WERI-Rb-1 (cell line): Measurements from ENCODE around the gene PRSS21.
A peak's percentile ranks its signal among the peaks of the same experiment; 100 is the strongest.

Source experiments
- DNase-seq: peaks from one replicate; pipeline ENCODE4 v3.0.0-alpha.2; 2020
- H3K27ac ChIP-seq: fragments of 250-450 bp; sonication (Bioruptor Pico); 2 replicates; pipeline ENCODE4 v1.5.1; 2020; ENCODE audit warnings: mild to moderate bottlenecking, moderate library complexity
- H3K27me3 ChIP-seq: fragments of 250-450 bp; sonication (Bioruptor Pico); 2 replicates; pipeline ENCODE4 v1.5.1; 2021; ENCODE audit warnings: mild to moderate bottlenecking, low read depth, moderate library complexity; ENCODE audit not compliant: insufficient read depth, severe bottlenecking
- H3K36me3 ChIP-seq: fragments of 250-450 bp; sonication (Bioruptor Pico); 2 replicates; pipeline ENCODE4 v1.5.1; 2020; ENCODE audit warnings: mild to moderate bottlenecking, moderate library complexity
- H3K4me3 ChIP-seq: 2 replicates; pipeline ENCODE4 v1.5.1; 2011; ENCODE audit warnings: low read depth, mild to moderate bottlenecking, control low read depth, low read length
- H3K9me3 ChIP-seq: fragments of 250-450 bp; sonication (Bioruptor Pico); 2 replicates; pipeline ENCODE4 v1.5.1; 2021; ENCODE audit warnings: mild to moderate bottlenecking, moderate library complexity; ENCODE audit not compliant: severe bottlenecking
- TF ChIP-seq, protein P1 (sequence below): IDR thresholded peaks from 2 replicates; pipeline ENCODE4 v1.5.1; 2011; ENCODE audit warnings: low read depth, mild to moderate bottlenecking, control low read depth, inconsistent platforms, low read length

PRSS21 gene

DNA sequence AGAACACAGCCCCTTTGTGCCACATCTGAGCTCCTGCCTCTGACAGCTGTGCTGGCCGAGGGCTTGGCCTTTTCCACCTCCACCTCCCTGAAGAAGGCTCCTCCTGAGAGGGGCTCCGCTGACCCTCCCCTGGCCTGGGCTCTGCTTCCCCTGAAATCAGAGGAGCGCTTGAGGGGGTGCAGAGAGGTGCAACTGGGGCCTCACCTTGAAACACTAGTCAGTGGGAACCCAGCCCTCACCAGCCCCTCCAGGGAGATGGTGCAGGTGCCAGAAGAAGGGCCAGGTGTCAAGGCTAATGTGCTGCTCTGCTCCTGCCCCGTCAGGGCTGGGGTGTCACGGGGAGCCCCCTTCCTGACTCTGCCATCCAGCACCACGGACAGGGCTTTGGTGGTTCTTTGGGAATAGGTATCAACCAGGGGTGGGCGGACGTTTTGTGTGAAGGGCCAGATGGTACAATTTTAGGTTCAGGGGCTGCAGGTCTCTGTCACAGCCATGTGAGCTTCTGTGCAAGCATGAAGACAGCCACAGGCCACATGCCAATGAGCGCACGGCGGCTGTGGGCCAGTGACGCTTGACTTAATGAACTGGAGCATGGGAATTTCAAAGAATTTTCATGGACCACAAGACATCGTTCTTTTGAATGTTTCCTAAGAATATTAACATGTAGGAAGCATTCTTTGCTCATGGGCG is 10.9 kb downstream of the PRSS21 start:
- Histone ChIP-seq H3K27ac (no peak overlapping the region), H3K27me3 (no peaks in the 10 kb centered on the region), H3K36me3 (no peaks in the 10 kb centered on the region), H3K4me3 (no peak overlapping the region), H3K9me3 (no peaks in the 10 kb centered on the region)
- TF ChIP-seq, protein P1, sequence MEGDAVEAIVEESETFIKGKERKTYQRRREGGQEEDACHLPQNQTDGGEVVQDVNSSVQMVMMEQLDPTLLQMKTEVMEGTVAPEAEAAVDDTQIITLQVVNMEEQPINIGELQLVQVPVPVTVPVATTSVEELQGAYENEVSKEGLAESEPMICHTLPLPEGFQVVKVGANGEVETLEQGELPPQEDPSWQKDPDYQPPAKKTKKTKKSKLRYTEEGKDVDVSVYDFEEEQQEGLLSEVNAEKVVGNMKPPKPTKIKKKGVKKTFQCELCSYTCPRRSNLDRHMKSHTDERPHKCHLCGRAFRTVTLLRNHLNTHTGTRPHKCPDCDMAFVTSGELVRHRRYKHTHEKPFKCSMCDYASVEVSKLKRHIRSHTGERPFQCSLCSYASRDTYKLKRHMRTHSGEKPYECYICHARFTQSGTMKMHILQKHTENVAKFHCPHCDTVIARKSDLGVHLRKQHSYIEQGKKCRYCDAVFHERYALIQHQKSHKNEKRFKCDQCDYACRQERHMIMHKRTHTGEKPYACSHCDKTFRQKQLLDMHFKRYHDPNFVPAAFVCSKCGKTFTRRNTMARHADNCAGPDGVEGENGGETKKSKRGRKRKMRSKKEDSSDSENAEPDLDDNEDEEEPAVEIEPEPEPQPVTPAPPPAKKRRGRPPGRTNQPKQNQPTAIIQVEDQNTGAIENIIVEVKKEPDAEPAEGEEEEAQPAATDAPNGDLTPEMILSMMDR: no peak
- no peak for DNase-seq

DNA sequence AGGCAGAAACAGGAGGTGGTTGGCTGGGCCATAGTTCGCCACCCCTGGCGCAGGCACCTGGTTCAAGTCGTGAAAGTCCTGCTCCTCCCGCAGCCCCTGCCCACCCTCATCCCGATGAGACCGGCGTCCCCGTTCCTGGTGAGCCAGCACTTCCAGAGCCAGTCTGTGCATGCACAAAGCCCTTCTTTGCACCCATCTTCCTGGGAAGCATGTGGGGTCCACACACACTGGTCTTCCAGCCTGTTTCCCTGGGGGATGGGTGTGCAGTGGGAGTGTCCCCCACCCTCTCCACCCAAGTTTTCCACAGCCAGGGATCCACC is 11.4 kb downstream of the PRSS21 start:
- Histone ChIP-seq H3K27me3 (no peaks in the 10 kb centered on the region), H3K4me3 (no peak overlapping the region), H3K36me3 (no peaks in the 10 kb centered on the region), H3K9me3 (no peaks in the 10 kb centered on the region), H3K27ac (no peak overlapping the region)
- TF ChIP-seq, protein P1: no peak
- DNase-seq: no peak

DNA sequence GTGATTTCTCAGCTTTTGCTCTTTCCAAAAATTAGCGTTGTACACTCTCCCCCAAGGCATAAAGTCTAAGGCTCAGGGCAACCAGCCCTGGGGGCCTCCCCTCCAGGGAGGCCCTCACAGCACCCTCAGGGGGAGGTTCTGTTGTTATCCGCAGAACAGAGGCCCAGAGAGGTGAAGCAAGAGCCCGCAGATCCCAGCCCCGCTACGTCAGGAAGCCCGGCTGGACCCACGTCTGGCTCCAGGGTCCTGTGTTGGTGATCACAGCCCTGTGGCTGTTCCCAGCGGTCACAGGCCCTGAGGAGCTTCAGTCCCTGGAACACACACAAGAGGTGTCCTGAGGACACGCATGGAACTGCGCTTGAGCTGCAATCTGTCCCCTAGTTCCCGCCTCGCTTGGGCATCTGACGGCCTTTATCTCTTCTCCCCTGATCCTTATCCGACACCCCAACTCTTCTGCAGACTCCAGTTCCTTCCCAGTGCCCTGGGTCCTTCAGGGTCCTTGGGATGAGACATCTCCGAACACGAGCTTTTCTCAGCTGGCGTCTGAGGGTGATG is 11.9 kb downstream of the PRSS21 start:
- no peaks in the 10 kb centered on the region for H3K36me3 ChIP-seq
- no peaks in the 10 kb centered on the region for H3K27me3 ChIP-seq
- no peaks in the 10 kb centered on the region for H3K9me3 ChIP-seq
- TF ChIP-seq, protein P1: no peak
- peak; percentile 52 for DNase-seq
- H3K27ac ChIP-seq: no peak overlapping the region
- H3K4me3 ChIP-seq: no peak overlapping the region

DNA sequence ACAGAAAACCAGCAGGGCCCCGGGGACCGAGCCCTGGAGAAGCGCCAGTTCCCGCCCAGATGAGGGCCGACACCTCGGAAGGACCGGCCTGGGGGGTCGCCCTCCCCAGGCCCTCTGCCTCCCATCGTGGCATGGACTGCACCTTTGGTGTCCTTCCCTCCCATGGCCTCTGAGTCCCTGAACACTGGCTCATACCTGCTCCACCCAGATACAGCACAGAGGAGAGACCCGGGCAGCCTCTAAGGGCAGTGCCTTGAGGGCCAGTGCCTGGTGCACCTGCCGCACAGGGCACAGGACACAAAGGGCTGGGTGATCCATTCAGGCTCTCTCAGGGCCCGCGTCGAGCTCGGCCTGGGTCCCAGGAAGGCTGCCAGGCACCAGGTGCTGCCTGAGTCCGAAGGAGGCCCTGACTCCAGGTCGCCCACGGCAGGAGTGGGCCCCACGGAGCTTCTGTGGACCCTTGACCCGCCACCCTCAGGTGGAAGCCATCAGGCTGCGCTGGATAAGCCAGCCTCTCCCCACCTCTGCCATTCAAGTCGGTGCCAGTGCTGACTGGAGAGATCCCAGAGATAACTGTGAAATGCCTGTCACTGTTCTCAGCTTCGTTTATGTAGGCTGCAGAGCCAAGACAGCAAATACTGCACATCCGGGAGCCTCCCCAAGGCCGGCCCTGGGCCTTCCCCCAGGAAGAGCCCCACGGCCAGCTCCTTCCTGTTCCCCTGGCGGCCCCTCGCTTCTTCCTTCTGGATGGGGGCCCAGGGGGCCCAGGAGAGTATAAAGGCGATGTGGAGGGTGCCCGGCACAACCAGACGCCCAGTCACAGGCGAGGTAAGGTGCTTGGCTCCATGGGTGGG is 12.7 kb downstream of the PRSS21 start, which contains the start of gene ZG16B:
TSS of gene ZG16B (plus strand) at position 803 of the 854 bp plus-strand sequence. CDS start 139 bp downstream, outside the sequence.
- no peaks in the 10 kb centered on the region for H3K9me3 ChIP-seq
- no peak within 1 kb of the TSS for H3K4me3 ChIP-seq
- no peaks in the 10 kb centered on the region for H3K27me3 ChIP-seq
- DNase-seq: no peak
- no peak within 1 kb of the TSS for H3K27ac ChIP-seq
- no peaks in the 10 kb centered on the region for H3K36me3 ChIP-seq
- TF ChIP-seq, protein P1: no peak

DNA sequence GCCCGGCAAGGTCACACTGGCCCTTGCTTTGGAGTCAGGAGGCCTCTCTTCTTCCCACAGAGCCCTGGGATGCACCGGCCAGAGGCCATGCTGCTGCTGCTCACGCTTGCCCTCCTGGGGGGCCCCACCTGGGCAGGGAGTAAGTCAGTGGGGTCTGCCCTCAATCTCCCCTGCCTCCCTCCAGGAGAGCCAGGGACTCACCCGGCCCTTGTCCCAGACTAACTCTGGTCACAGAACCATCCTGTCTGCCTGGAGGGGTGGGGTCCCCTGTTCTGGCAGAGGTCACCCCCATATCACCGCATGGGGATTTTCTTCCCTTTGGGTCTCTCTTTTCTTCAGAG is 13.3 kb downstream of the PRSS21 start:
- TF ChIP-seq, protein P1: no peak
- no peaks in the 10 kb centered on the region for H3K36me3 ChIP-seq
- H3K27me3 ChIP-seq: no peaks in the 10 kb centered on the region
- H3K27ac ChIP-seq: no peak overlapping the region
- no peak for DNase-seq
- H3K9me3 ChIP-seq: no peaks in the 10 kb centered on the region
- no peak overlapping the region for H3K4me3 ChIP-seq
